K562 (cell line): ENCODE results near the gene EML1. TPM values are rescaled to one million over a fixed set of nuclear protein-coding genes. Genes with fewer than 3 reads are reported as not detected.
A peak's percentile ranks its signal among the peaks of the same experiment; 100 is the strongest.

Experiments
- CBX5 ChIP-seq: IDR thresholded peaks from 2 replicates; pipeline ENCODE4 v1.6.1; 2014; ENCODE audit warnings: low read depth, borderline replicate concordance
- CCNT2 ChIP-seq: IDR thresholded peaks from 2 replicates; pipeline ENCODE4 v1.6.1; 2011; ENCODE audit warnings: borderline replicate concordance, low read depth, mild to moderate bottlenecking, moderate library complexity, mixed read lengths, low read length; ENCODE audit not compliant: insufficient read length; ENCODE audit errors: extremely low read depth
- CGGBP1 ChIP-seq: fragments of 250-450 bp; sonication (Bioruptor Pico); IDR thresholded peaks from 2 replicates; pipeline ENCODE4 v1.9.0; 2021; ENCODE audit warnings: mild to moderate bottlenecking
- HCFC1 ChIP-seq: IDR thresholded peaks from 2 replicates; pipeline ENCODE4 v1.6.1; 2012; ENCODE audit warnings: low read depth, low read length, improper control_type of control experiment
- NRF1 ChIP-seq, 2 experiments: fragments of 450-650 bp; IDR thresholded peaks in 1 of 2; conservative IDR thresholded peaks in 1 of 2; 2 replicates each; pipeline ENCODE4 v1.6.1; 2014; ENCODE audit warnings: mild to moderate bottlenecking in 2 of 2
- PHF8 ChIP-seq: fragments of 200-600 bp; sonication (generic); IDR thresholded peaks from 2 replicates; pipeline ENCODE4 v1.6.1; 2012; ENCODE audit warnings: mixed run types, mild to moderate bottlenecking, inconsistent platforms, low read length, moderate library complexity, borderline replicate concordance
- PHTF2 ChIP-seq: fragments of 250-450 bp; sonication (Bioruptor Pico); IDR thresholded peaks from 2 replicates; pipeline ENCODE4 v1.5.0; 2021; ENCODE audit warnings: mild to moderate bottlenecking
- POLR2B ChIP-seq: fragments of 450-650 bp; IDR thresholded peaks from 2 replicates; pipeline ENCODE4 v1.6.1; 2018; ENCODE audit warnings: low read depth; ENCODE audit not compliant: partially characterized antibody
- POLR2G ChIP-seq: fragments of 200-400 bp; formaldehyde crosslinking; IDR thresholded peaks from 2 replicates; pipeline ENCODE4 v1.6.1; 2017; ENCODE audit warnings: low read depth, mild to moderate bottlenecking, antibody characterized with exemption, low read length, moderate library complexity
- RBBP5 ChIP-seq: fragments of 200-600 bp; sonication (generic); IDR thresholded peaks from 2 replicates; pipeline ENCODE4 v1.6.1; 2012; ENCODE audit warnings: borderline replicate concordance, mild to moderate bottlenecking, low read length, control low read depth, inconsistent platforms; ENCODE audit not compliant: insufficient read depth, poor library complexity, severe bottlenecking
- RBFOX2 ChIP-seq: fragments of 200-400 bp; formaldehyde crosslinking; IDR thresholded peaks from 2 replicates; pipeline ENCODE4 v1.6.1; 2017; ENCODE audit warnings: low read depth, mild to moderate bottlenecking, low read length, moderate library complexity
- RBM25 ChIP-seq: fragments of 200-400 bp; formaldehyde crosslinking; IDR thresholded peaks from 2 replicates; pipeline ENCODE4 v1.6.1; 2018; ENCODE audit warnings: low read length, low read depth, moderate library complexity; ENCODE audit not compliant: severe bottlenecking
- TAF1 ChIP-seq: IDR thresholded peaks from 2 replicates; pipeline ENCODE4 v1.6.1; 2011; ENCODE audit warnings: mild to moderate bottlenecking, low read length, moderate library complexity; ENCODE audit not compliant: insufficient read depth, control insufficient read depth, severe bottlenecking; ENCODE audit errors: extremely low read depth
- TARDBP ChIP-seq: fragments of 450-650 bp; IDR thresholded peaks from 2 replicates; pipeline ENCODE4 v1.6.1; 2016
- ZBTB17 ChIP-seq: fragments of 450-650 bp; formaldehyde crosslinking; IDR thresholded peaks from 2 replicates; pipeline ENCODE4 v1.4.0; 2020; ENCODE audit warnings: mild to moderate bottlenecking
- ZBTB7A ChIP-seq: IDR thresholded peaks from 2 replicates; pipeline ENCODE4 v1.6.1; 2011; ENCODE audit warnings: low read depth, mild to moderate bottlenecking, low read length, moderate library complexity, borderline replicate concordance; ENCODE audit not compliant: control insufficient read depth
- ZNF696 ChIP-seq: fragments of 250-450 bp; sonication (Bioruptor Pico); conservative IDR thresholded peaks from 2 replicates; pipeline ENCODE4 v1.4.0; 2020; ENCODE audit warnings: mild to moderate bottlenecking, moderate library complexity
- ZNF75A ChIP-seq: fragments of 450-650 bp; formaldehyde crosslinking; IDR thresholded peaks from 2 replicates; pipeline ENCODE4 v1.4.0; 2020; ENCODE audit warnings: mild to moderate bottlenecking
- polyA plus RNA-seq, 8 experiments: library from polyadenylated mRNA; depleted of rRNA in 4 of 8; stranded (reverse) in 5 of 8; unstranded in 3 of 8; fragments of >200 nt; fragmentation: Nextera tagmentation in 2 of 8; fragmentation: Illumina TruSeq in 1 of 8; extraction: Ambion mirVana in 2 of 8; extraction: Trizol in 1 of 8; gene quantifications; 2 replicates each; pipeline versions ENCODE4 v1.2.1 to v1.2.3, GENCODE V29; 2011 to 2014; ENCODE audit warnings: inconsistent platforms in 1 of 8, missing spikeins in 1 of 8
- total RNA-seq, 7 experiments: library from RNA; depleted of rRNA in 6 of 7; stranded (reverse); fragments of >200 nt in 6 of 7; fragmentation: Illumina TruSeq in 2 of 7; extraction: Trizol in 2 of 7; gene quantifications; 2 replicates each; pipeline versions ENCODE4 v1.2.1 to v1.2.3, GENCODE V29; 2011 to 2021; ENCODE audit warnings: low replicate concordance in 1 of 7
- TF ChIP-seq, protein P1 (sequence below): fragments of 450-650 bp; formaldehyde crosslinking; IDR thresholded peaks from 2 replicates; pipeline ENCODE4 v1.4.0; 2020; ENCODE audit warnings: mild to moderate bottlenecking, moderate library complexity
- TF ChIP-seq, protein P2 (sequence below), 2 experiments: fragments of 150-350 bp in 1 of 2; IDR thresholded peaks; 2 replicates each; pipeline ENCODE4 v1.6.1; 2012 to 2016; ENCODE audit warnings: low read depth in 2 of 2, low read length in 2 of 2, mild to moderate bottlenecking in 1 of 2, moderate library complexity in 1 of 2

EML1 gene
- total and polyA plus RNA-seq, 9 of the 15 experiments (the other 6 are each of a cell fraction or from before 2014, with no cell fraction given), result 0.01 to 0.35 (median 0.07) TPM; not detected in 2

DNA sequence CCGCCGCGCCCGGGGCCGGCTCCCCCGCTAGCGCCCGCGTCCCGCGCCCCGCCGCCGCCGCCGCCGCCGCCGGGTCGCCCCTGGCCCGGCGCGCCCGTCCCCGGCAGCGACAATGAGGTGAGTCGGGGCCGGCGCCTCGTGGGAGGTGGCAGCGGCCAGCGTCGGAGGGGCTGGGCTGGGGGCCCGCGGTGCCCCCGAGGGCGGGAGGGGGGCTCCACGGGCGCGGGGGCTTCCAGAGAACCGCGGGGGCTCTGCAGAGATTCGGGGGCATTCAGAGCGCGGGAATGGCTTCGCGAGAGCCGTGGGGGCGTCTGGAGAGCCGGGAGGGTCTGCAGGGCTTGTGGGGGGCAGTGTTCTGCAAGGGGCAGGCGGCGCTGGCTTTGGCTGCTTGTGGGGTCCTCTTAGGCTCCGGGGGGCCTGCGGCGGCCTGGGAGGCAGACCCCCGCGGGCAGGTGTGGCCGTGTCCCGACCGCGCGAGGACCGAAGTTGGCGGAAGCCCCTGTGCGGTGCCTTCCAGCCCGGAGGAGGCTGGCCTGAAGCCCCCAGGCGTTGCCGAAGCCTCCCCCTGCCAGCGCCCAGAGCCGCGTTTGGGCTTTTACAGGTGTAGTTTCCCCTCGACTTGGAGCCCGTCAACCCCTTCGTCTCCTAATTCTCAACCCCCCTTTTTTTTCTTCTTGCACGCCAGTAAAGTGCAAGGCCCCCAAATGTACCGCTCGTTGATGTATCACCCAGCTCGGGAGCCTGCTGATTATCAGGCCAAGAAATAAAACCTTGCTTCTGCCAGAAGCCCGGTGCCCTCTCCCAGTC is 178.9 kb downstream of the EML1 start (continued):
- TF ChIP-seq RBM25, result no peak
- TF ChIP-seq TARDBP, result no peak
- TF ChIP-seq, protein P1, sequence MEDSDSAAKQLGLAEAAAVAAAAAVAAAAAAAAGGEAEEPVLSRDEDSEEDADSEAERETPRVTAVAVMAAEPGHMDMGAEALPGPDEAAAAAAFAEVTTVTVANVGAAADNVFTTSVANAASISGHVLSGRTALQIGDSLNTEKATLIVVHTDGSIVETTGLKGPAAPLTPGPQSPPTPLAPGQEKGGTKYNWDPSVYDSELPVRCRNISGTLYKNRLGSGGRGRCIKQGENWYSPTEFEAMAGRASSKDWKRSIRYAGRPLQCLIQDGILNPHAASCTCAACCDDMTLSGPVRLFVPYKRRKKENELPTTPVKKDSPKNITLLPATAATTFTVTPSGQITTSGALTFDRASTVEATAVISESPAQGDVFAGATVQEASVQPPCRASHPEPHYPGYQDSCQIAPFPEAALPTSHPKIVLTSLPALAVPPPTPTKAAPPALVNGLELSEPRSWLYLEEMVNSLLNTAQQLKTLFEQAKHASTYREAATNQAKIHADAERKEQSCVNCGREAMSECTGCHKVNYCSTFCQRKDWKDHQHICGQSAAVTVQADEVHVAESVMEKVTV (CRISPR knock-in tag), result no peak
- TF ChIP-seq ZNF75A (CRISPR knock-in tag), result no peak
- peak; percentile 68; the same call in 1 of the 2 replicates for TF ChIP-seq ZBTB7A
- TF ChIP-seq ZBTB17 (CRISPR knock-in tag), result no peak
- peak; percentile 11 for TF ChIP-seq CCNT2
- TF ChIP-seq RBFOX2, result peak; percentile 57
- no peak for TF ChIP-seq CBX5
- TF ChIP-seq NRF1 (conservative IDR thresholded peaks at IDR 0.05 in 1 of 2, IDR thresholded peaks at IDR 0.05 in 1 of 2), result no peak
- TF ChIP-seq PHF8, result 0 out of 2 replicates have a peak, but pooled peaks have one; percentile 17
- peak; percentile 26 for TF ChIP-seq POLR2G
- no peak for TF ChIP-seq PHTF2
- TF ChIP-seq, protein P2, sequence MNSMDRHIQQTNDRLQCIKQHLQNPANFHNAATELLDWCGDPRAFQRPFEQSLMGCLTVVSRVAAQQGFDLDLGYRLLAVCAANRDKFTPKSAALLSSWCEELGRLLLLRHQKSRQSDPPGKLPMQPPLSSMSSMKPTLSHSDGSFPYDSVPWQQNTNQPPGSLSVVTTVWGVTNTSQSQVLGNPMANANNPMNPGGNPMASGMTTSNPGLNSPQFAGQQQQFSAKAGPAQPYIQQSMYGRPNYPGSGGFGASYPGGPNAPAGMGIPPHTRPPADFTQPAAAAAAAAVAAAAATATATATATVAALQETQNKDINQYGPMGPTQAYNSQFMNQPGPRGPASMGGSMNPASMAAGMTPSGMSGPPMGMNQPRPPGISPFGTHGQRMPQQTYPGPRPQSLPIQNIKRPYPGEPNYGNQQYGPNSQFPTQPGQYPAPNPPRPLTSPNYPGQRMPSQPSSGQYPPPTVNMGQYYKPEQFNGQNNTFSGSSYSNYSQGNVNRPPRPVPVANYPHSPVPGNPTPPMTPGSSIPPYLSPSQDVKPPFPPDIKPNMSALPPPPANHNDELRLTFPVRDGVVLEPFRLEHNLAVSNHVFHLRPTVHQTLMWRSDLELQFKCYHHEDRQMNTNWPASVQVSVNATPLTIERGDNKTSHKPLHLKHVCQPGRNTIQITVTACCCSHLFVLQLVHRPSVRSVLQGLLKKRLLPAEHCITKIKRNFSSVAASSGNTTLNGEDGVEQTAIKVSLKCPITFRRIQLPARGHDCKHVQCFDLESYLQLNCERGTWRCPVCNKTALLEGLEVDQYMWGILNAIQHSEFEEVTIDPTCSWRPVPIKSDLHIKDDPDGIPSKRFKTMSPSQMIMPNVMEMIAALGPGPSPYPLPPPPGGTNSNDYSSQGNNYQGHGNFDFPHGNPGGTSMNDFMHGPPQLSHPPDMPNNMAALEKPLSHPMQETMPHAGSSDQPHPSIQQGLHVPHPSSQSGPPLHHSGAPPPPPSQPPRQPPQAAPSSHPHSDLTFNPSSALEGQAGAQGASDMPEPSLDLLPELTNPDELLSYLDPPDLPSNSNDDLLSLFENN (IDR thresholded peaks at IDR 0.05; ENCODE audit: low read depth in 2 of 2, low read length in 2 of 2), result no peak
- peak; percentile 53 for TF ChIP-seq RBBP5
- no peak for TF ChIP-seq HCFC1
- no peak for TF ChIP-seq POLR2B
- TF ChIP-seq CGGBP1 (CRISPR knock-in tag), result no peak
- TF ChIP-seq TAF1, result peak; percentile 5
- TF ChIP-seq ZNF696 (CRISPR knock-in tag), result no peak
